Activated naive CD4-positive, alpha-beta T cell treated with anti-CD3 and anti-CD28 coated beads, Interleukin-2, amount 50 U/mL, for 16 hours (primary cell): ENCODE data around the gene XPO6.

Experiments
- DNase-seq: peaks from one replicate; pipeline ENCODE4 v3.0.0-alpha.2; 2020

XPO6 gene

GRCh38 chr16:28110074-28110473 is 101.7 kb downstream of the XPO6 start:
- DNase-seq, result no peak

GRCh38 chr16:28108590-28109247 is 103.0 kb downstream of the XPO6 start:
- DNase-seq, result no peak

GRCh38 chr16:28107232-28107631 is 104.5 kb downstream of the XPO6 start:
- no peak for DNase-seq

GRCh38 chr16:28106467-28107215 is 105.1 kb downstream of the XPO6 start:
- no peak for DNase-seq

- DNase-seq, result no peak
Measured at GRCh38 chr16:28105954-28106353, 105.8 kb downstream of the XPO6 start.

- DNase-seq, result no peak
Measured at GRCh38 chr16:28105297-28105696, 106.5 kb downstream of the XPO6 start.

- no peak for DNase-seq
Measured at GRCh38 chr16:28104404-28104803, 107.4 kb downstream of the XPO6 start.

GRCh38 chr16:28103516-28104170 is 108.1 kb downstream of the XPO6 start:
- DNase-seq, result no peak

- no peak for DNase-seq
Measured at GRCh38 chr16:28101533-28101890, 110.3 kb downstream of the XPO6 start.

GRCh38 chr16:28100810-28101532 is 110.8 kb downstream of the XPO6 start:
- DNase-seq, result no peak

GRCh38 chr16:28098959-28099945 is 112.5 kb downstream of the XPO6 start:
- no peak for DNase-seq

- DNase-seq, result no peak
Measured at GRCh38 chr16:28098171-28098958, 113.4 kb downstream of the XPO6 start.

GRCh38 chr16:28096983-28097899 is 114.5 kb downstream of the XPO6 start:
- DNase-seq, result no peak

- DNase-seq, result no peak
Measured at GRCh38 chr16:28093385-28093725, 118.4 kb downstream of the XPO6 start.

GRCh38 chr16:28092721-28093384 is 118.9 kb downstream of the XPO6 start:
- DNase-seq, result no peak

GRCh38 chr16:28091656-28092055 is 120.1 kb downstream of the XPO6 start:
- DNase-seq, result no peak

- DNase-seq, result no peak
Measured at GRCh38 chr16:28090646-28091377, 121.0 kb downstream of the XPO6 start.

GRCh38 chr16:28089992-28090365 is 121.8 kb downstream of the XPO6 start:
- DNase-seq, result no peak
